ENCODE results near the gene OR11G2. TPM values are rescaled to one million over a fixed set of nuclear protein-coding genes. Genes with fewer than 3 reads are reported as not detected.
"Not testable (repeated sequence)": the region's sequence is repeated elsewhere in the genome, so short reads cannot be mapped to it uniquely, and the experiment has no call there.

OR11G2 gene
- total RNA-seq, 1 donor from 2014 or later, result not detected

DNA sequence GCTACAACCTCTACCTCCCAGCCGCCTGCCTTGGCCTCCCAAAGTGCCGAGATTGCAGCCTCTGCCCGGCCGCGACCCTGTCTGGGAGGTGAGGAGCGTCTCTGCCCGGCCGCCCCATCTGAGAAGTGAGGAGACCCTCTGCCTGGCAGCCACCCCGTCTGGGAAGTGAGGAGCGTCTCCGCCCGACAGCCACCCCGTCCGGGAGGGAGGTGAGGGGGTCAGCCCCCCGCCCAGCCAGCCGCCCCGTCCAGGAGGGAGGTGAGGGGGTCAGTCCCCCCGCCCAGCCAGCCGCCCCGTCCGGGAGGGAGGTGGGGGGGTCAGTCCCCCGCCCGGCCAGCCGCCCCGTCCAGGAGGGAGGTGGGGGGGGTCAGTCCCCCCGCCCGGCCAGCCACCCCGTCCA, 21.7 kb downstream of the OR11G2 start:
- not testable (repeated sequence) for H3K27me3 ChIP-seq (ENCODE audit: control insufficient read depth in 3 of 3, insufficient read depth in 3 of 3, low read length in 3 of 3); H3K4me3 ChIP-seq (ENCODE audit: low read length in 3 of 3); H3K36me3 ChIP-seq (ENCODE audit: control insufficient read depth in 3 of 3, insufficient read depth in 3 of 3, low read length in 3 of 3); H3K9me3 ChIP-seq (ENCODE audit: control insufficient read depth in 3 of 3, low read length in 3 of 3); H3K4me1 ChIP-seq (ENCODE audit: control insufficient read depth in 3 of 3, insufficient read depth in 3 of 3, low read length in 3 of 3); H3K9ac ChIP-seq (ENCODE audit: low read depth in 1 of 3, low read length in 3 of 3); H3K27ac ChIP-seq (ENCODE audit: low read depth, low read length)

- no peaks in the 10 kb centered on the region for H3K9me3 ChIP-seq (ENCODE audit: control insufficient read depth in 3 of 3, low read length in 3 of 3)
- H3K4me1 ChIP-seq (ENCODE audit: control insufficient read depth in 3 of 3, insufficient read depth in 3 of 3, low read length in 3 of 3), result no peaks in the 10 kb centered on the region
- no peak overlapping the region for H3K4me3 ChIP-seq (ENCODE audit: low read length in 3 of 3)
- no peak overlapping the region for H3K9ac ChIP-seq (ENCODE audit: low read depth in 1 of 3, low read length in 3 of 3)
- H3K36me3 ChIP-seq (ENCODE audit: control insufficient read depth in 3 of 3, insufficient read depth in 3 of 3, low read length in 3 of 3), result no peaks in the 10 kb centered on the region
- H3K27me3 ChIP-seq (ENCODE audit: control insufficient read depth in 3 of 3, insufficient read depth in 3 of 3, low read length in 3 of 3), result no peaks in the 10 kb centered on the region
- H3K27ac ChIP-seq (ENCODE audit: low read depth, low read length), result no peak overlapping the region
Observed at GRCh38 chr14:20215196-20215595, 24.5 kb downstream of the OR11G2 start.

DNA sequence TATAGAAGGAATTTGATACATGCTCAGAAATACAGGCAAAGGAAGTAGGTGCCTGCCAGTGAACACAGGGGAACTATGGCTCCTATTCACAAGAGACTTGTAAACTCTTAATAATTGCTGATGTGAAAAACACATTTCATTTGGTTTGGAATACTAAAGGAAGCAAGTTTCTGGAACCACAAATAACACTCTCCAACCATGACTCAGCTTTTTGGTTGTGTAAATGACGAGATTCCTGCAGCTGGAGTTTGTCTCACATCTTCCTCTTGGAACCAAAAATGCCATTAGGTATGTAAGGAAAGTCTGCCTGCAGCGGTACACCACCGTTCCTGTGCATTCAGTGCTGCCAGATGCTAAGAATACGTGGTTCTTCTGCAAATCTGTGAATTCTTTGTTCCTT, 28.3 kb downstream of the OR11G2 start:
- Histone ChIP-seq H3K27me3 (ENCODE audit: control insufficient read depth in 3 of 3, insufficient read depth in 3 of 3, low read length in 3 of 3) (no peaks in the 10 kb centered on the region), H3K27ac (ENCODE audit: low read depth, low read length) (no peak overlapping the region), H3K9ac (ENCODE audit: low read depth in 1 of 3, low read length in 3 of 3) (no peak overlapping the region), H3K4me3 (ENCODE audit: low read length in 3 of 3) (no peak overlapping the region), H3K36me3 (ENCODE audit: control insufficient read depth in 3 of 3, insufficient read depth in 3 of 3, low read length in 3 of 3) (no peaks in the 10 kb centered on the region), H3K9me3 (ENCODE audit: control insufficient read depth in 3 of 3, low read length in 3 of 3) (no peaks in the 10 kb centered on the region), H3K4me1 (ENCODE audit: control insufficient read depth in 3 of 3, insufficient read depth in 3 of 3, low read length in 3 of 3) (no peaks in the 10 kb centered on the region)

- no peaks in the 10 kb centered on the region for H3K4me1 ChIP-seq (ENCODE audit: control insufficient read depth in 3 of 3, insufficient read depth in 3 of 3, low read length in 3 of 3)
- no peak within 1 kb of the TSS for H3K9ac ChIP-seq (ENCODE audit: low read depth in 1 of 3, low read length in 3 of 3)
- H3K27me3 ChIP-seq (ENCODE audit: control insufficient read depth in 3 of 3, insufficient read depth in 3 of 3, low read length in 3 of 3), result no peaks in the 10 kb centered on the region
- H3K9me3 ChIP-seq (ENCODE audit: control insufficient read depth in 3 of 3, low read length in 3 of 3), result no peaks in the 10 kb centered on the region
- no peaks in the 10 kb centered on the region for H3K36me3 ChIP-seq (ENCODE audit: control insufficient read depth in 3 of 3, insufficient read depth in 3 of 3, low read length in 3 of 3)
- no peak within 1 kb of the TSS for H3K27ac ChIP-seq (ENCODE audit: low read depth, low read length)
- no peak within 1 kb of the TSS for H3K4me3 ChIP-seq (ENCODE audit: low read length in 3 of 3)
Observed at GRCh38 chr14:20223410-20223809, 32.7 kb downstream of the OR11G2 start, which contains the start of gene OR11H6. Gene OR11H6, plus strand, starts transcription at chr14:20223710. Its CDS starts 0 bp downstream, at chr14:20223710.

GRCh38 chr14:20228681-20229080, 38.0 kb downstream of the OR11G2 start, which contains the start of gene OR11H7:
Gene OR11H7, plus strand, starts transcription at chr14:20228981.
- no peak within 1 kb of the TSS for H3K4me3 ChIP-seq (ENCODE audit: low read length in 3 of 3)
- no peaks in the 10 kb centered on the region for H3K27me3 ChIP-seq (ENCODE audit: control insufficient read depth in 3 of 3, insufficient read depth in 3 of 3, low read length in 3 of 3)
- no peaks in the 10 kb centered on the region for H3K4me1 ChIP-seq (ENCODE audit: control insufficient read depth in 3 of 3, insufficient read depth in 3 of 3, low read length in 3 of 3)
- no peaks in the 10 kb centered on the region for H3K36me3 ChIP-seq (ENCODE audit: control insufficient read depth in 3 of 3, insufficient read depth in 3 of 3, low read length in 3 of 3)
- H3K9me3 ChIP-seq (ENCODE audit: control insufficient read depth in 3 of 3, low read length in 3 of 3), result no peaks in the 10 kb centered on the region
- no peak within 1 kb of the TSS for H3K9ac ChIP-seq (ENCODE audit: low read depth in 1 of 3, low read length in 3 of 3)
- H3K27ac ChIP-seq (ENCODE audit: low read depth, low read length), result no peak within 1 kb of the TSS

GRCh38 chr14:20235415-20235814, 44.7 kb downstream of the OR11G2 start:
- H3K4me3 ChIP-seq (ENCODE audit: low read length in 3 of 3); H3K27ac ChIP-seq (ENCODE audit: low read depth, low read length); H3K4me1 ChIP-seq (ENCODE audit: control insufficient read depth in 3 of 3, insufficient read depth in 3 of 3, low read length in 3 of 3); H3K9ac ChIP-seq (ENCODE audit: low read depth in 1 of 3, low read length in 3 of 3); H3K9me3 ChIP-seq (ENCODE audit: control insufficient read depth in 3 of 3, low read length in 3 of 3); H3K36me3 ChIP-seq (ENCODE audit: control insufficient read depth in 3 of 3, insufficient read depth in 3 of 3, low read length in 3 of 3); H3K27me3 ChIP-seq (ENCODE audit: control insufficient read depth in 3 of 3, insufficient read depth in 3 of 3, low read length in 3 of 3): not testable (repeated sequence)

DNA sequence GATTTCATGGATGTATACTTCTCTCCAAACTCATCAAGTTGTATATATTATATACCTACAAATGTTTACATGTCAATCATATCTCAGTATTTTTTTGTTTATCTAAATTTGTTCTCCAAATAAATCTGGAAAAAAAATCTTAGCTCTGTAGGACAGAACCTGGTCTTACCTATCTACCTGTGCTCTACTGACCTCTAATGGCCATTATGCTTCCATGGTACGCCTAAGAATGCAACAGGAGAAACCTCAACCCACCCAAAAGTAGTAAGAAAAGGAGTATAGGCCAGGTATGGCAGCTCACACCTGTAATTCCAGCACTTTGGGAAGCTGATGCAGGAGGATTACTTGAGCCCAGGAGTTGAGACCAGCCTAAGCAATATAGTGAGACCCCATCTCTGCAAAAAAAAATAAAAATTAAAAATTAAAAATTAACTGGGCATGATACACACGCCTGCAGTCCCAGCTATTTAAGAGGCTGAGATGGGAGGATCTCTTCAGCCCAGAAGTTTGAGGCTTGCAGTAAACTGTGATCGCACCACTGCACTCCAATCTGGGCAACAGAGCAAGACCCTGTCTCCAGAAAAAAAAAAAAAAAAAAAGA, 57.0 kb downstream of the OR11G2 start:
- H3K4me1 ChIP-seq (ENCODE audit: control insufficient read depth in 3 of 3, insufficient read depth in 3 of 3, low read length in 3 of 3), result no peaks in the 10 kb centered on the region
- H3K4me3 ChIP-seq (ENCODE audit: low read length in 3 of 3), result no peak overlapping the region
- H3K27ac ChIP-seq (ENCODE audit: low read depth, low read length), result no peak overlapping the region
- H3K9me3 ChIP-seq (ENCODE audit: control insufficient read depth in 3 of 3, low read length in 3 of 3), result peaks cover 0 to 9% (median 0%) of the 10 kb centered on the region in 3 donors
- no peak overlapping the region for H3K9ac ChIP-seq (ENCODE audit: low read depth in 1 of 3, low read length in 3 of 3)
- no peaks in the 10 kb centered on the region for H3K27me3 ChIP-seq (ENCODE audit: control insufficient read depth in 3 of 3, insufficient read depth in 3 of 3, low read length in 3 of 3)
- no peaks in the 10 kb centered on the region for H3K36me3 ChIP-seq (ENCODE audit: control insufficient read depth in 3 of 3, insufficient read depth in 3 of 3, low read length in 3 of 3)

Small RNA genes within 50 kb of the gene (small RNA-seq; reads per million reads assigned to genes)
- not detected for gene GTF2IP22

Other genes starting within 250 kb of the OR11G2 start
- gene OR4K15, start 215.3 kb upstream of the OR11G2 start, total RNA-seq, result not detected
- gene OR4Q2, start 188.7 kb upstream of the OR11G2 start, total RNA-seq, result not detected
- gene OR4K14, start 171.6 kb upstream of the OR11G2 start, total RNA-seq, result not detected
- not detected for gene OR4K13, start 154.9 kb upstream of the OR11G2 start, total RNA-seq
- gene OR4L1, start 130.9 kb upstream of the OR11G2 start, total RNA-seq, result not detected
- gene OR4K17, start 80.2 kb upstream of the OR11G2 start, total RNA-seq, result not detected
- not detected for gene OR4N5, start 52.1 kb upstream of the OR11G2 start, total RNA-seq
- not detected for gene OR11H6, start 32.8 kb downstream of the OR11G2 start, total RNA-seq
- gene OR11H7, start 38.1 kb downstream of the OR11G2 start, total RNA-seq, result not detected
- gene OR11H4, start 48.4 kb downstream of the OR11G2 start, total RNA-seq, result not detected
- gene TTC5, start 115.1 kb downstream of the OR11G2 start, total RNA-seq, result 16.7 TPM
- 57.4 TPM for gene CCNB1IP1, start 142.4 kb downstream of the OR11G2 start, total RNA-seq
- 8.4 TPM for gene PARP2, start 152.7 kb downstream of the OR11G2 start, total RNA-seq
- 10.4 TPM for gene TEP1, start 222.6 kb downstream of the OR11G2 start, total RNA-seq
- 2.1 TPM for gene KLHL33, start 245.3 kb downstream of the OR11G2 start, total RNA-seq